ENCODE data around the gene NETO1. TPM values are rescaled to one million over a fixed set of nuclear protein-coding genes. Genes with fewer than 3 reads are reported as not detected.

NETO1 gene
- total and polyA plus RNA-seq, 2 of the 4 experiments (the other 2 are of a cell fraction) = 0.29 to 0.36 TPM

GRCh38 chr18:72727038-72727655, 140.6 kb downstream of the NETO1 start:
- ATAC-seq (ENCODE audit: low read depth) (no peak), DNase-seq (no peak)
- in situ Hi-C loops (cut with MboI; ENCODE audit: low sequenced_read_pairs) = no loop called here
- no peak overlapping the region for H2BK20ac ChIP-seq (ENCODE audit: low read depth, low read length)
- WGBS, 2 experiments (ENCODE audit: extremely low coverage in 2 of 2, insufficient read length in 1 of 2) = no CpG with 5 or more reads among the region's 5 CpGs
- H3K27me3 ChIP-seq (ENCODE audit: control insufficient read depth, insufficient read depth, low read length) = no peaks in the 10 kb centered on the region
- no peak overlapping the region for H3K27ac ChIP-seq (ENCODE audit: insufficient read depth, low read length)
- ChIA-PET CTCF (no interaction called here), POLR2A (ENCODE audit: unreplicated experiment) (no interaction called here)
- TF ChIP-seq MXI1 (IDR thresholded peaks at IDR 0.05; ENCODE audit: borderline replicate concordance, low read depth, low read length) (no peak), BHLHE40 (IDR thresholded peaks at IDR 0.05; ENCODE audit: low read depth, low read length) (no peak), RCOR1 (IDR thresholded peaks at IDR 0.05; ENCODE audit: insufficient replicate concordance, low read length) (no peak), SMC3 (IDR thresholded peaks at IDR 0.05; ENCODE audit: low read depth, low read length) (no peak), MAZ (IDR thresholded peaks at IDR 0.05; ENCODE audit: borderline replicate concordance, low read depth, low read length) (no peak), NFE2L2 (IDR thresholded peaks at IDR 0.05; ENCODE audit: low read depth, low read length) (no peak), CHD1 (IDR thresholded peaks at IDR 0.05; ENCODE audit: low read depth, low read length) (no peak), RFX5 (IDR thresholded peaks at IDR 0.05; ENCODE audit: low read depth, low read length) (no peak), MAFK (IDR thresholded peaks at IDR 0.05; ENCODE audit: low read depth, low read length) (no peak), FOS (IDR thresholded peaks at IDR 0.05; ENCODE audit: low read depth, low read length) (no peak), CTCF (conservative IDR thresholded peaks at IDR 0.05; ENCODE audit: low read depth, low read length) (no peak), CEBPB (IDR thresholded peaks at IDR 0.05; ENCODE audit: low read depth, low read length) (no peak), POLR2A (IDR thresholded peaks at IDR 0.05; ENCODE audit: low read depth, low read length) (no peak), RAD21 (IDR thresholded peaks at IDR 0.05; ENCODE audit: low read length) (no peak)
- TF ChIP-seq, protein P1, sequence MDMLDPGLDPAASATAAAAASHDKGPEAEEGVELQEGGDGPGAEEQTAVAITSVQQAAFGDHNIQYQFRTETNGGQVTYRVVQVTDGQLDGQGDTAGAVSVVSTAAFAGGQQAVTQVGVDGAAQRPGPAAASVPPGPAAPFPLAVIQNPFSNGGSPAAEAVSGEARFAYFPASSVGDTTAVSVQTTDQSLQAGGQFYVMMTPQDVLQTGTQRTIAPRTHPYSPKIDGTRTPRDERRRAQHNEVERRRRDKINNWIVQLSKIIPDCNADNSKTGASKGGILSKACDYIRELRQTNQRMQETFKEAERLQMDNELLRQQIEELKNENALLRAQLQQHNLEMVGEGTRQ (IDR thresholded peaks at IDR 0.05; ENCODE audit: low read depth, low read length) = no peak
- TF ChIP-seq, protein P2, sequence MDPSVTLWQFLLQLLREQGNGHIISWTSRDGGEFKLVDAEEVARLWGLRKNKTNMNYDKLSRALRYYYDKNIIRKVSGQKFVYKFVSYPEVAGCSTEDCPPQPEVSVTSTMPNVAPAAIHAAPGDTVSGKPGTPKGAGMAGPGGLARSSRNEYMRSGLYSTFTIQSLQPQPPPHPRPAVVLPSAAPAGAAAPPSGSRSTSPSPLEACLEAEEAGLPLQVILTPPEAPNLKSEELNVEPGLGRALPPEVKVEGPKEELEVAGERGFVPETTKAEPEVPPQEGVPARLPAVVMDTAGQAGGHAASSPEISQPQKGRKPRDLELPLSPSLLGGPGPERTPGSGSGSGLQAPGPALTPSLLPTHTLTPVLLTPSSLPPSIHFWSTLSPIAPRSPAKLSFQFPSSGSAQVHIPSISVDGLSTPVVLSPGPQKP (IDR thresholded peaks at IDR 0.05; ENCODE audit: borderline replicate concordance, low read depth, low read length) = no peak
- 0 out of 2 replicates have a peak, but pooled peaks cover 4% of the 10 kb centered on the region for H3K9me3 ChIP-seq (ENCODE audit: control insufficient read depth, insufficient read depth, low read length)
- no peaks in the 10 kb centered on the region for H3K36me3 ChIP-seq (ENCODE audit: control insufficient read depth, insufficient read depth, low read length)
- intact Hi-C loops (cut with micrococcal nuclease) = no loop called here
- no peak overlapping the region for H3K9ac ChIP-seq (ENCODE audit: low read depth, low read length)
- H4K91ac ChIP-seq (ENCODE audit: insufficient read depth, low read depth, low read length) = no peak overlapping the region
- no peak overlapping the region for H3K18ac ChIP-seq (ENCODE audit: low read depth, low read length)
- H2AFZ ChIP-seq (replicated peaks; ENCODE audit: low read length, poor library complexity) = no peak overlapping the region
- H3K79me1 ChIP-seq (ENCODE audit: low read depth in 1 of 2, low read length in 2 of 2) = no peaks in the 10 kb centered on the region
- no peaks in the 10 kb centered on the region for H4K20me1 ChIP-seq (ENCODE audit: insufficient read depth, low read length)
- H4K8ac ChIP-seq (ENCODE audit: low read depth in 2 of 2, low read length in 2 of 2) = no peak overlapping the region
- H3K9me1 ChIP-seq (ENCODE audit: insufficient read depth, low read length) = no peaks in the 10 kb centered on the region
- H3K14ac ChIP-seq (replicated peaks; ENCODE audit: low read depth, low read length) = no peak overlapping the region
- H2BK5ac ChIP-seq (ENCODE audit: low read depth, low read length, poor library complexity, severe bottlenecking) = no peak overlapping the region
- no peak overlapping the region for H3K56ac ChIP-seq (ENCODE audit: extremely low read depth, insufficient read depth, low read length)
- no peaks in the 10 kb centered on the region for H3K4me1 ChIP-seq (ENCODE audit: control insufficient read depth, insufficient read depth, low read length)
- H3K4me2 ChIP-seq (ENCODE audit: low read depth, low read length) = no peak overlapping the region
- no peak overlapping the region for H2BK15ac ChIP-seq (ENCODE audit: low read depth, low read length)
- H3K4ac ChIP-seq (ENCODE audit: low read depth, low read length) = no peak overlapping the region
- no peak overlapping the region for H3K23ac ChIP-seq (ENCODE audit: low read depth, low read length)
- dilution Hi-C loops (cut with HindIII; ENCODE audit: low sequenced_read_pairs, unreplicated experiment) = no loop called here
- BruUV-seq (replicated peaks) = no TSS peak
- no peak overlapping the region for H4K5ac ChIP-seq (ENCODE audit: low read depth, low read length)
- no peak overlapping the region for H2AK5ac ChIP-seq (ENCODE audit: low read depth, low read length)
- H2BK120ac ChIP-seq (ENCODE audit: low read depth, low read length) = no peak overlapping the region
- H3K4me3 ChIP-seq (ENCODE audit: insufficient read depth, low read depth, low read length) = no peak overlapping the region
- H2AK9ac ChIP-seq (replicated peaks; ENCODE audit: low read depth, low read length, poor library complexity) = no peak overlapping the region
